ENCODE results near the gene MAN1C1.

MAN1C1 gene

GRCh38 chr1:25649505-25650288 is 33.1 kb downstream of the MAN1C1 start:
- TF ChIP-seq RARB (CRISPR knock-in tag; IDR thresholded peaks at IDR 0.05) (no peak), PPARA (CRISPR knock-in tag; IDR thresholded peaks at IDR 0.05; ENCODE audit: borderline replicate concordance) (no peak), ZNF565 (CRISPR knock-in tag; conservative IDR thresholded peaks at IDR 0.05; ENCODE audit: low read depth) (no peak), TCF4 (CRISPR knock-in tag; IDR thresholded peaks at IDR 0.05; ENCODE audit: borderline replicate concordance) (no peak), OSR1 (CRISPR knock-in tag; IDR thresholded peaks at IDR 0.05) (no peak), ZC3H10 (CRISPR knock-in tag; IDR thresholded peaks at IDR 0.05) (no peak), CSDC2 (CRISPR knock-in tag; IDR thresholded peaks at IDR 0.05) (no peak), BACH2 (CRISPR knock-in tag; IDR thresholded peaks at IDR 0.05; ENCODE audit: borderline replicate concordance) (no peak), GLIS3 (CRISPR knock-in tag; IDR thresholded peaks at IDR 0.05) (no peak), ISL1 (CRISPR knock-in tag; IDR thresholded peaks at IDR 0.05) (no peak), TSHZ2 (CRISPR knock-in tag; IDR thresholded peaks at IDR 0.05) (no peak), PATZ1 (CRISPR knock-in tag; IDR thresholded peaks at IDR 0.05; ENCODE audit: borderline replicate concordance) (no peak), ZFP30 (CRISPR knock-in tag; IDR thresholded peaks at IDR 0.05) (no peak), SNAI2 (CRISPR knock-in tag; IDR thresholded peaks at IDR 0.05) (no peak)
- no peak for ATAC-seq

- ATAC-seq, result no peak
- no peak for TF ChIP-seq CSDC2 (CRISPR knock-in tag; IDR thresholded peaks at IDR 0.05)
- no peak for TF ChIP-seq TCF4 (CRISPR knock-in tag; IDR thresholded peaks at IDR 0.05; ENCODE audit: borderline replicate concordance)
- no peak for TF ChIP-seq ARNTL (CRISPR knock-in tag; IDR thresholded peaks at IDR 0.05; ENCODE audit: borderline replicate concordance, low read depth)
- TF ChIP-seq ZNF8 (CRISPR knock-in tag; IDR thresholded peaks at IDR 0.05), result no peak
- no peak for TF ChIP-seq CREB5 (CRISPR knock-in tag; IDR thresholded peaks at IDR 0.05; ENCODE audit: low read depth)
- no peak for TF ChIP-seq BACH2 (CRISPR knock-in tag; IDR thresholded peaks at IDR 0.05; ENCODE audit: borderline replicate concordance)
- no peak for TF ChIP-seq RARB (CRISPR knock-in tag; IDR thresholded peaks at IDR 0.05)
These were observed 33.6 kb downstream of the MAN1C1 start for GRCh38 chr1:25650289-25650576.

- ATAC-seq, result no peak; the same call in 2 of the 3 replicates
- TF ChIP-seq ZNF565 (CRISPR knock-in tag; conservative IDR thresholded peaks at IDR 0.05; ENCODE audit: low read depth) (no peak), ESRRG (CRISPR knock-in tag; IDR thresholded peaks at IDR 0.05) (no peak), ARNTL (CRISPR knock-in tag; IDR thresholded peaks at IDR 0.05; ENCODE audit: borderline replicate concordance, low read depth) (no peak), PATZ1 (CRISPR knock-in tag; IDR thresholded peaks at IDR 0.05; ENCODE audit: borderline replicate concordance) (no peak), ISL1 (CRISPR knock-in tag; IDR thresholded peaks at IDR 0.05) (no peak), CREB5 (CRISPR knock-in tag; IDR thresholded peaks at IDR 0.05; ENCODE audit: low read depth) (no peak), ZNF8 (CRISPR knock-in tag; IDR thresholded peaks at IDR 0.05) (no peak), BACH2 (CRISPR knock-in tag; IDR thresholded peaks at IDR 0.05; ENCODE audit: borderline replicate concordance) (no peak), TCF4 (CRISPR knock-in tag; IDR thresholded peaks at IDR 0.05; ENCODE audit: borderline replicate concordance) (no peak), ZNF70 (CRISPR knock-in tag; IDR thresholded peaks at IDR 0.05) (no peak), CSRNP3 (CRISPR knock-in tag; IDR thresholded peaks at IDR 0.05) (no peak), TOX (CRISPR knock-in tag; IDR thresholded peaks at IDR 0.05; ENCODE audit: borderline replicate concordance) (no peak), TSHZ2 (CRISPR knock-in tag; IDR thresholded peaks at IDR 0.05) (no peak), CSDC2 (CRISPR knock-in tag; IDR thresholded peaks at IDR 0.05) (no peak)
These were observed 34.5 kb downstream of the MAN1C1 start for GRCh38 chr1:25651036-25651640.

Data from SK-N-SH treated with all-trans-retinoic acid at 6 μM for 48 hours (cell line).